Bronchus fibroblast of lung (primary cell): ENCODE measurements around the gene BPIFB2. TPM values are rescaled to one million over a fixed set of nuclear protein-coding genes. Genes with fewer than 3 reads are reported as not detected.

Experiments
- total RNA-seq: library from RNA; depleted of rRNA; stranded (reverse); fragments of >200 nt; gene quantifications from 2 replicates; pipeline ENCODE4 v1.2.3, GENCODE V29; 2015

BPIFB2 gene, protein sequence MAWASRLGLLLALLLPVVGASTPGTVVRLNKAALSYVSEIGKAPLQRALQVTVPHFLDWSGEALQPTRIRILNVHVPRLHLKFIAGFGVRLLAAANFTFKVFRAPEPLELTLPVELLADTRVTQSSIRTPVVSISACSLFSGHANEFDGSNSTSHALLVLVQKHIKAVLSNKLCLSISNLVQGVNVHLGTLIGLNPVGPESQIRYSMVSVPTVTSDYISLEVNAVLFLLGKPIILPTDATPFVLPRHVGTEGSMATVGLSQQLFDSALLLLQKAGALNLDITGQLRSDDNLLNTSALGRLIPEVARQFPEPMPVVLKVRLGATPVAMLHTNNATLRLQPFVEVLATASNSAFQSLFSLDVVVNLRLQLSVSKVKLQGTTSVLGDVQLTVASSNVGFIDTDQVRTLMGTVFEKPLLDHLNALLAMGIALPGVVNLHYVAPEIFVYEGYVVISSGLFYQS
- not detected in 2 replicates for total RNA-seq

GRCh38 chr20:33007376-33008335 is at the start of gene BPIFB2:
TSS of gene BPIFB2 (plus strand) at chr20:33007704. CDS start at chr20:33008575, 871 bp downstream.

GRCh38 chr20:33004141-33004751 is 3.3 kb upstream of the BPIFB2 start, which contains the start of gene SUN5:
TSS of gene SUN5 (minus strand) at chr20:33004433. CDS start at chr20:33004340, 93 bp downstream.

DNA sequence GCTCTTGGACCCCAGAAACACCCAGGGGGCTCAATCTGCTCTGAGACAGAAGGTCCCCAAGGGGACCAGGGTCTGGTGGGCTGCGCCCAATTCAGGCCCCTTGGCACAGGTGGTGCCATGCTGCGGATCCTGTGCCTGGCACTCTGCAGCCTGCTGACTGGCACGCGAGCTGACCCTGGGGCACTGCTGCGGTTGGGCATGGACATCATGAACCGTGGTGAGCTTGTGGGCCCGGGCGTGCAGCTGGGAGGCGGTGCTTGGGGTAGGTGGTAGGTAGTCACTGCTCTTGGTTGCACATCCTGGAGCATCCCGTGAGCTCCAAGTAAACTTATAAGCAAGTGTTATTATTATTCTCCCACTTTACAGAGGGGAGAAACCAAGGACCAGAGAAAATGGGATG is 24.0 kb downstream of the BPIFB2 start, which contains the start of gene BPIFB6:
Gene BPIFB6 (plus strand): TSS at position 118 of the 400 bp plus-strand sequence. CDS start 0 bp downstream, at position 118.

DNA sequence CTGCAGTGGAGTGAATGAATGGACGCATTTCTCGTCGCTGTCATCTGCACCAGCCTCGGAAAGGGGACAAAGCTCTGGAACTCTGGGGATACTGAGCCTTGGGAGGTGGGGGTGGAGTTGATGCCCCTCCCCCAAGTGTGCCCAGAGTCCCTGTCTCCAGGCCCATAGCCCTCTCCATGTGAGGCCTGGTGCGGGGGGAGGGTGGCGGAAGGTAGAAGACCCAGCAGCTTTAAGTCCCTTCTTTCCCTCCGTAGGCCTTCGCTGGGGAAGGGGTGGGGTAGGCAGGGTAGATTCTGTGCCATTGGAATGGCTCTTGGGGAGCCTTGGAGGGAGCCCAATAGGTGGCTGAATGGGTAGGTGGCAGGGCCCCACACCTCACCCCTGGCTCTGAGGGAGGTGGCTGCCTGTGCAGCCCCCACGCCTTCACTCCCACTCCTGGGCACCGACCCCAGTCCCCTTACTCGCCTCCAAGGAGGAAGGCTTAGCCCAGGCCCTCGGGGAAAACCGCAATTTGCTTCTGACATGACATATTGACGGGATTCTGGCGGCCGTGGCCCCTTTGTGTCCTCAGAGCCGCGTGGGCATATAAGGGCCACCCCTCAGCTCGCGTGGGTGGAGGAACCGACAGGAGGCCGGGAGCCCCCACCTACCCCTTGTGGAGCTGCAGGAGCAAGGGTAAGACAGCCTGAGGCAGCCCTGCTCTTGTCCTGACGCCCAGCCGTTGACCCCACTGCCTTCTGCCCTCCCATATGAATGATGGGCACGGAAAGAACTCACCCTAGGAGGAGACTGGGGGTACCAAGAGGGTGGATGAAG is 46.0 kb downstream of the BPIFB2 start, which contains the start of gene BPIFB3:
Gene BPIFB3 (plus strand): TSS at position 613 of the 816 bp plus-strand sequence. CDS start 1,533 bp downstream, outside the sequence.

Other genes starting within 250 kb of the BPIFB2 start
- 3.0 and 4.0 TPM in 2 replicates for gene DNMT3B, start 245.3 kb upstream of the BPIFB2 start, total RNA-seq
- 78.0 and 83.2 TPM in 2 replicates for gene MAPRE1, start 187.8 kb upstream of the BPIFB2 start, total RNA-seq
- under 0.01 TPM in 1 of 2 replicates, not detected in the other for gene EFCAB8, start 148.8 kb upstream of the BPIFB2 start, total RNA-seq
- not detected in 2 replicates for gene SUN5, start 3.3 kb upstream of the BPIFB2 start, total RNA-seq
- gene BPIFB6, start 23.9 kb downstream of the BPIFB2 start, total RNA-seq = not detected in 2 replicates
- not detected in 2 replicates for gene BPIFB3, start 46.2 kb downstream of the BPIFB2 start, total RNA-seq
- not detected in 2 replicates for gene BPIFB4, start 71.9 kb downstream of the BPIFB2 start, total RNA-seq
- gene BPIFA2, start 160.5 kb downstream of the BPIFB2 start, total RNA-seq = not detected in 2 replicates
- not detected in 2 replicates for gene BPIFA3, start 209.6 kb downstream of the BPIFB2 start, total RNA-seq
- gene BPIFA1, start 228.3 kb downstream of the BPIFB2 start, total RNA-seq = not detected in 2 replicates